ENCODE data around the gene RPTOR. TPM values are rescaled to one million over a fixed set of nuclear protein-coding genes. Genes with fewer than 3 reads are reported as not detected.

The RPTOR gene
- total RNA-seq, 1 experiment from 2014 or later, result 46.2 TPM

- CTCF ChIA-PET, result no interaction called here
- Histone ChIP-seq H3K4me2 (ENCODE audit: low read length) (no peak overlapping the region), H4K20me1 (ENCODE audit: low read length) (no peaks in the 10 kb centered on the region), H3F3A (ENCODE audit: low read length, unreplicated experiment) (no peaks in the 10 kb centered on the region), H3K27ac (ENCODE audit: low read length) (no peak overlapping the region), H2AFZ (ENCODE audit: low read length) (no peak overlapping the region), H3K9me2 (replicated peaks; ENCODE audit: low read length) (no peaks in the 10 kb centered on the region), H3K27me3 (ENCODE audit: low read length) (no peaks in the 10 kb centered on the region), H3K36me3 (ENCODE audit: low read depth, low read length) (no peaks in the 10 kb centered on the region), H3K9ac (ENCODE audit: low read length) (no peak overlapping the region), H3K9me3 (ENCODE audit: low read length) (no peaks in the 10 kb centered on the region), H3K79me2 (ENCODE audit: low read length) (peaks cover 67% of the 10 kb centered on the region), H3K4me1 (ENCODE audit: insufficient read depth, low read length) (no peaks in the 10 kb centered on the region), H3K4me3 (ENCODE audit: low read length) (no peak overlapping the region)
- intact Hi-C loops (cut with micrococcal nuclease), result no loop called here
- ATAC-seq (no peak), DNase-seq (no peak)
- POLR2A ChIA-PET (ENCODE audit: unreplicated experiment), result no interaction called here
- no TSS peak for BruUV-seq (replicated peaks)
- no peak for TF ChIP-seq EZH2phosphoT487 (IDR thresholded peaks at IDR 0.05; ENCODE audit: borderline replicate concordance, low read length)
- TF ChIP-seq EZH2 (IDR thresholded peaks at IDR 0.05; ENCODE audit: low read length, unreplicated experiment), result no peak
- no peak for TF ChIP-seq CTCF (conservative IDR thresholded peaks at IDR 0.05; ENCODE audit: low read depth, low read length)
Observed at GRCh38 chr17:80665792-80666191, 121.2 kb downstream of the RPTOR start.

GRCh38 chr17:80666867-80667266 lies 122.2 kb downstream of the RPTOR start:
- BruUV-seq (replicated peaks), result no TSS peak
- CTCF ChIA-PET, result no interaction called here

More at GRCh38 chr17:80666867-80667266, 122.2 kb downstream of the RPTOR start:
- no peak overlapping the region for H3K4me3 ChIP-seq (ENCODE audit: low read length)
- no peaks in the 10 kb centered on the region for H3K36me3 ChIP-seq (ENCODE audit: low read depth, low read length)
- no peaks in the 10 kb centered on the region for H3K9me2 ChIP-seq (replicated peaks; ENCODE audit: low read length)
- H3K27me3 ChIP-seq (ENCODE audit: low read length), result no peaks in the 10 kb centered on the region
- peaks cover 65% of the 10 kb centered on the region for H3K79me2 ChIP-seq (ENCODE audit: low read length)
- no peaks in the 10 kb centered on the region for H3K9me3 ChIP-seq (ENCODE audit: low read length)
- H3K4me1 ChIP-seq (ENCODE audit: insufficient read depth, low read length), result no peaks in the 10 kb centered on the region
- H3K9ac ChIP-seq (ENCODE audit: low read length), result no peak overlapping the region
- no peaks in the 10 kb centered on the region for H3F3A ChIP-seq (ENCODE audit: low read length, unreplicated experiment)
- POLR2A ChIA-PET (ENCODE audit: unreplicated experiment), result no interaction called here
- intact Hi-C loops (cut with micrococcal nuclease), result no loop called here
- no peak for ATAC-seq
- H3K4me2 ChIP-seq (ENCODE audit: low read length), result no peak overlapping the region
- H3K27ac ChIP-seq (ENCODE audit: low read length), result no peak overlapping the region
- TF ChIP-seq CTCF (conservative IDR thresholded peaks at IDR 0.05; ENCODE audit: low read depth, low read length) (no peak), EZH2 (IDR thresholded peaks at IDR 0.05; ENCODE audit: low read length, unreplicated experiment) (no peak), EZH2phosphoT487 (IDR thresholded peaks at IDR 0.05; ENCODE audit: borderline replicate concordance, low read length) (no peak)
- DNase-seq, result no peak
- no peak overlapping the region for H2AFZ ChIP-seq (ENCODE audit: low read length)
- H4K20me1 ChIP-seq (ENCODE audit: low read length), result no peaks in the 10 kb centered on the region
